ENCODE data around the gene CCNL2.

Gene CCNL2

DNA sequence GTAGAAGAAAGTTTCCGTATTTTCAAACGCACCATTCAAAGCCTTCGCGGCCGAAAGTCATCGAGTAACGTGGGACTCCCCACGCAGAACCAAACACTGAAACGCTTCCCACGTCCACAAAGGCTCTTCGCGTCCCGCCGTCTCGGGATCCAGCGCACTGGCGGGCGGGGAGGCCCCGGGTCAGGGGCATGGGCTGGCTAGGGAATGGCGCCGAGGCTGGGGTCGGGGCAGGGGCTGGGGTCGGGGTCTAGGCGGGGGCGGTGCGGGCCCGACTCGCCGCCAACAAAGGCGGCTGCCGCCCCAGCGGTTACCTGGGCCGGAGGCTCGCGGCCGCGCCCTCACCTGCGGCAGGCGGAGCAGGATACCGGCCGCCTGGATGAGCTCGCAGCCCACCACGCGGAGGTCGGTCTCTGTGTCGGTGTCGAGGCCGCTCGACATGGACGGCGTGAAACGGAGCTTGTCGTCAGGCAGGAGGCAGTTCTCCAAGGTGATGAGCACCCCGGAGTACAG lies 403 bp downstream of the CCNL2 start:
- no peak for DNase-seq (ENCODE audit: low read depth)
- TF ChIP-seq, protein P1, sequence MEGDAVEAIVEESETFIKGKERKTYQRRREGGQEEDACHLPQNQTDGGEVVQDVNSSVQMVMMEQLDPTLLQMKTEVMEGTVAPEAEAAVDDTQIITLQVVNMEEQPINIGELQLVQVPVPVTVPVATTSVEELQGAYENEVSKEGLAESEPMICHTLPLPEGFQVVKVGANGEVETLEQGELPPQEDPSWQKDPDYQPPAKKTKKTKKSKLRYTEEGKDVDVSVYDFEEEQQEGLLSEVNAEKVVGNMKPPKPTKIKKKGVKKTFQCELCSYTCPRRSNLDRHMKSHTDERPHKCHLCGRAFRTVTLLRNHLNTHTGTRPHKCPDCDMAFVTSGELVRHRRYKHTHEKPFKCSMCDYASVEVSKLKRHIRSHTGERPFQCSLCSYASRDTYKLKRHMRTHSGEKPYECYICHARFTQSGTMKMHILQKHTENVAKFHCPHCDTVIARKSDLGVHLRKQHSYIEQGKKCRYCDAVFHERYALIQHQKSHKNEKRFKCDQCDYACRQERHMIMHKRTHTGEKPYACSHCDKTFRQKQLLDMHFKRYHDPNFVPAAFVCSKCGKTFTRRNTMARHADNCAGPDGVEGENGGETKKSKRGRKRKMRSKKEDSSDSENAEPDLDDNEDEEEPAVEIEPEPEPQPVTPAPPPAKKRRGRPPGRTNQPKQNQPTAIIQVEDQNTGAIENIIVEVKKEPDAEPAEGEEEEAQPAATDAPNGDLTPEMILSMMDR (IDR thresholded peaks at IDR 0.05; ENCODE audit: low read length, missing control alignments), result no peak

DNA sequence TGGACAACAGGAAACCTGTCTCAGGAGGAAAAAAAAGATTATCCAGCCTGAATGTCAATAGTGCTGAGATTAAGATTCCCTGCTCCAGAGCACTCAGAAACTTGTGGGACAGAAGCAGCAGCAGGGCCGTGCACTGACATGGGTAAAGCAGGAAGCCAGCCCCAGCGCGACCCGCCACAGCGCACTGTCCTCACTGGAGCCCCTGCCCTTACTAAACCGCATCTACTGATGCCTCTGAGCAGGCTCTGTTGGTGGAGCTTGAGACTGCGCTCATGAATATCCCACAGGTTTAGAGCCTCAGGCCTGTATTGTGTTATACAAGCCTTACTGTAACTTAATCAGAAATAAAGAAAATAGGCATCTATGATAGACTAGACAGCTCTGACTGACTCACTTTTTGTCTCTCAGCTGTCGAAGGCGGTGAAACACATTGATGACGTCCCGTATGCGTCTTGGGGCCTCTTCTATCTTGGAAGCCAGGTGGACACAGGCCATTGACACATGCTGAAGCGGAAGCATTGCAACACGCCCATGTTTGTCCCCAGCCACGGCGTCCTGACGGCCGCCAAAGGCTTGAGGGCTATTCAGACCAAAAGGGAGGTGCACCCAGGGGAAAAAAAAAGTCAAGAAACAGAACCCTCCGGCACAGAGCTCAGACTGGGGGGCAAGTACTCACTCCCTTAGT lies 1.2 kb downstream of the CCNL2 start:
- TF ChIP-seq, protein P1 (IDR thresholded peaks at IDR 0.05; ENCODE audit: low read length, missing control alignments), result no peak
- DNase-seq (ENCODE audit: low read depth), result peak; percentile 63
- peak overlapping the region; percentile 79 for H3K4me3 ChIP-seq (replicated peaks; ENCODE audit: low read depth, low read length)

More for the DNA sequence above, 403 bp downstream of the CCNL2 start:
- H3K4me3 ChIP-seq (replicated peaks; ENCODE audit: low read depth, low read length), result peak overlapping the region; percentile 79

DNA sequence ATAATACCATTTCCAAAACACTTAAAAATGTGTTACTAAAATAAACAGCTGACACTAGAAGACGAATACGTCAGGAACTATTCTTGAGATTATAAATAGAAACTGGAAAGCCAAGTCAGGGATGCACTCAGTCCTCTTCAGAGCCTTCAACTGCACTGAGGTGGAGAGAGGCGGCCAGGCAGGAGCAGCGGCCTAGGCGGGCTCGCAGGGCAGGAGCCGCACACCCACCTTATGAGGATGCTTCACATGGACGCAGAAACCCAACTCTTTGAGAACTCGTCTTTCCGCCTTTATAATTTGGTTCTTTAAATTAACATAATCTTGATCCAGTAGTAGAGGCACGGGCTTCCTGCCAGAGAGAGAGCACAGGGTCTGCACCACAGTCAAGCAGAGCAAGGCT lies 4.0 kb downstream of the CCNL2 start:
- no peak overlapping the region for H3K4me3 ChIP-seq (replicated peaks; ENCODE audit: low read depth, low read length)
- DNase-seq (ENCODE audit: low read depth), result no peak
- TF ChIP-seq, protein P1 (IDR thresholded peaks at IDR 0.05; ENCODE audit: low read length, missing control alignments), result no peak

DNA sequence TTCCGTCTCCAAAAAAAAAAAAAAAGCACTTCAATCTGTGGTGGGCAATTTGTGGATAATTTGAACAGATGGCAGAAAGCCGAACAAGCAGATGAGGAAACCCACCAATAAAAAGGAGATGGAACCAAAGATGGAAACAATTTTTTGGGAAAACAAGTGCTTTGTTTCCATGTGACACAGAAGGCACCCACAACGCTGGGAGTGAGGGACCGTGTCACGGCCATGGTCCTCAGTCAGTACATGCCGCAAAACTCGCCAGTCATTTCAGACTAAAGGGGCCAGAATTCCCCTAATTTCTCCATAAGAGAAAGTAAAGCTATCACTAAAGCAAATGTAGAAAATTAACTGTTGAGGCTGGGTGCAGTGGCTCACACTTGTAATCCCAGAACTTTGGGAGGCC lies 5.0 kb downstream of the CCNL2 start:
- TF ChIP-seq, protein P1 (IDR thresholded peaks at IDR 0.05; ENCODE audit: low read length, missing control alignments), result no peak
- no peak overlapping the region for H3K4me3 ChIP-seq (replicated peaks; ENCODE audit: low read depth, low read length)
- no peak for DNase-seq (ENCODE audit: low read depth)

DNA sequence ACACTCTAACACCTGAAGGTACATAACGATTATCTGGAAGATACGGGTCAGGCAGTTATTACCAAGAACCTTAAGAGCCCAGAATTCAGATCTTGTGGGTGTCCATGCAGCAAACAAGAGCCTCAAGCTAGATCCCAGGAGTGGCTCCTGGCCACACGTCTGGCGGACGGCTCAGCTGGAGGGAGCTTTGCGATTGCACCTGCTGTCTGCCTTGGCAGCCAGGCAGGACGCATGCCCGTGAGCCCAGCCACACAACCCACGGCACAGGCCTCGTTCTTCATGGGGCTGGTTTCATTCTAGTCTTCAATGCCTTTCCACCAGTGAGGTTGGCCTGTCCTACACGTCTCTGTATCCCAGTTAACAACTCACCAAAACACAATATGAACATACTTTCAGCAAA lies 5.7 kb downstream of the CCNL2 start:
- no peak for DNase-seq (ENCODE audit: low read depth)
- TF ChIP-seq, protein P1 (IDR thresholded peaks at IDR 0.05; ENCODE audit: low read length, missing control alignments), result no peak

DNA sequence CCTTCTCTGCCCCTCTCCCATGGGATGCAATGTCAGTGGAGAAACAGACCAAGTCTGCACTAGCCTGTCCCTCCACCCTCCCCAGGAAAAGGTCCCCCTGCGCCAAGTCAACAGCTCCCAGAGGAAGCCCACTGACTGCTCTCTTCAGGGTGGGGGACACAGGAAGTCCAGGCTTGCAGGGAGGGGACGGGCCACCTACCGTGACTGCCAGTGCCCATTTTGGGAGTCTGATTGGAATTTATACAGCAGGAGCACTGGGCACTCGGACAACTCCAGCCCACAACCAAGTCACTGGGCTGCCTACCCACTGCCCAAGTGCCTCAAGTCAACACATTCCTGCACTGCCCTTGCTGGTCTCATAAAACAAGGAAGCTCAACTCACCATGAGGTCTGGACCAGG lies 6.1 kb downstream of the CCNL2 start:
- no peak for DNase-seq (ENCODE audit: low read depth)
- TF ChIP-seq, protein P1 (IDR thresholded peaks at IDR 0.05; ENCODE audit: low read length, missing control alignments), result no peak
- H3K4me3 ChIP-seq (replicated peaks; ENCODE audit: low read depth, low read length), result no peak overlapping the region

More for the DNA sequence above, 5.7 kb downstream of the CCNL2 start:
- no peak overlapping the region for H3K4me3 ChIP-seq (replicated peaks; ENCODE audit: low read depth, low read length)

DNA sequence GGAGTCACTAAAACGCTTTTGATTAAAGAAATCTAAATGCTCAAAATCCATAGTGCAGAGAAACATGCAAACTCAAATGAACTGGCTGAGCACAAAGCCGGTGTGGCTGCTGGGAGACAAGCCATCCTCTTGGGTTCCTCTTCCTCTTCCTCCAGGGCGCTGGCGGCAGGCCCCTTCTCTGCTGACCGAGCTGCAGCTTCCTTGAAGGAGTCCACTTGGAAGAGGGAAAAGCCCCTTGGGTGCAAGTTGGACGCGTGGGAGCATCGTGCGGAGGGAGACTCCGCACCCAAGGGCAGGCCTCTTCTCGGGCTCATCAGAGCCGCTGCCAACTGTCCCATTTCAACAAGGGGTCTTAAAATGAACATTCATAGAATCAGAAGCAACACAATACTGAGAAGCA lies 7.9 kb downstream of the CCNL2 start:
- TF ChIP-seq, protein P1 (IDR thresholded peaks at IDR 0.05; ENCODE audit: low read length, missing control alignments), result no peak
- H3K4me3 ChIP-seq (replicated peaks; ENCODE audit: low read depth, low read length), result no peak overlapping the region

More for the DNA sequence above, 7.9 kb downstream of the CCNL2 start:
- DNase-seq (ENCODE audit: low read depth), result no peak

All from fibroblast of pulmonary artery (primary cell).